ENCODE data around the gene AIG1. TPM values are rescaled to one million over a fixed set of nuclear protein-coding genes. Genes with fewer than 3 reads are reported as not detected.
"Not testable (repeated sequence)": the region's sequence is repeated elsewhere in the genome, so short reads cannot be mapped to it uniquely, and the experiment has no call there.

The AIG1 gene
- total RNA-seq, 2 donors from 2014 or later: 15.6 to 27.0 TPM

DNA sequence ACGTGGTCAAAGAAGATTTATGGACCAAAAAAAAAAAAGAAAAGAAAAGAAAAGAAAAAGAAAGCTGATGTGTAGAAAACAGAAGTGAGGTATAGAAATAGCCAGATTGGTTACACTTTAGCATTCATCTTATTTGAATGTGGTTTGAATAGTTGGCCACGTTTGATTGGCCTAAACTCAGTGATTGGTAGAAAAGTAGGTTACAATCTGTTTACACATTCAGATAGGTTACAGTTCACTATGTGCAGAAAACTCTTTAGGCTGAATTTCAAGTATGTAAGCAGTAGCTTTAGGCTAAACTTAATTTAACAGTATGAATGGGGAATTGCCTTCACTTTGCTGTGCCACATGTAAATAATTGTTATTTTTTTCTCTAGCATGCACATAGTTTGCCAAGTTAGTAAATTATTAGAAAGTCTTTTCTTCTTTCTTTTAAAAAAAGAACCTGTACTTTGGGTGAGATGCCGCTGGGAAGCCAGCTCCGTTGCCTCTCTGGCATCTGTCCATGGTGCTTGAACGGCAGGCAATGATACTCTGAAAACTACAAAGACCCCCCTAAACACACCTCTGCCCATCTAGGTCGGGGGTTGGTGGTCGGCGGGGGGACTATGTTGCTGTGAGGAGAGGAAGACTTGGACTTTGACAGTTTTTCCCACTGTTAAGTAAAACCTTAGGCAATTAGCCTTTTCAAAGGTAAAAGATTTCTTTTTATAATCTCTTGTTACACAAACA, 173.0 kb downstream of the AIG1 start:
- DNase-seq (no peak), ATAC-seq (no peak)
- intact Hi-C loops (cut with DNase I, micrococcal nuclease): no loop called here

DNA sequence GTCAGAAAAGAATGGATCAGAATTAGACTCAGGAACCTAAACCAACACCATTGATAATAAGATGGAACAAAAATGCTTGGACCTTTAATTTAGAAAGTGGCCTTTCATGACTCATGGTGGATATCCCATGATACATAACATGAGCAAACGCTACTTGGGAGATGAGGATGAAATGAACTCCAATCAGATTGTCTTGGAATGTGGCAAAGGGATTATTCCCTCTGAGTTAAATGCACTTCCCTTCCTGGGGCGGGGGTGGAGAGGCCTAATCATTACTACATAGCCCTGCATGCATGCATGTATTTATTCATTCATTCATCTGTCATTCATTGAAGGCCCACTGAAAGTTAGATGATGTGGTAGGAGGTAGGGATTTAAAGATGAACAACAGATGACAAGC, 174.0 kb downstream of the AIG1 start:
- intact Hi-C loops (cut with DNase I, micrococcal nuclease): no loop called here

DNA sequence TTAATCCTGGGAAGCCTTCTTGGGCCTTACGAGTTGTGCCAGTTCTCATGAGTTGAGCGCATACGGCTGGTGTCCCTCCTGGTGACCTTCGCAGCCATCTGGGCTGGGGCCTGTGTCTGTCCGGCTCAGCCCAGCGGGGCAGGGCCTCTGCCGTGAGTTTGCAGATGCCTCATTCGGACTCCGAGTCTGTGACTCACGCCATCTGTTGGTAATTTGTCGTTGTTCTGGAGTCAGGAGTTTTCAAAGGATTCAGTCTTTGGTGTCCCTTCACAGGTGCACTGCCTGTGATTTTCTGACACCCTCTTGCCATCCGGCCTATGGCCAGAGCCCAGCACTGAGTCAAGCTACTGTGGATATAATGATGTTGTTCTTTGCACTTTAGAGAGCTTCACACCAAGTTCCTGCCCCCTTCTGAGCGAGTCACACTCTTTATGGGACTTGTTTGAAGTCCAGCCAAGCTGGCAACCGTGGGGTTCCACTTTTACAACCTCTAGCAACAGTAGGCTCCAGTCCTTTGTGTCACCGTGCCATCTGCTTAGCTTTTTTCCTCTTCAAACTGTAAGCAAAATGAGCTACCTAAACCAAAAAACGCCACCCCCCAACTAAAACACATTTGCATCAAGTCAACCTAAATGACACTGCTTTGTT, 175.6 kb downstream of the AIG1 start:
- DNase-seq: no peak
- ATAC-seq: no peak
- intact Hi-C loops (cut with DNase I, micrococcal nuclease): no loop called here

More for the DNA sequence above, 174.0 kb downstream of the AIG1 start:
- ATAC-seq (no peak), DNase-seq (no peak)

DNA sequence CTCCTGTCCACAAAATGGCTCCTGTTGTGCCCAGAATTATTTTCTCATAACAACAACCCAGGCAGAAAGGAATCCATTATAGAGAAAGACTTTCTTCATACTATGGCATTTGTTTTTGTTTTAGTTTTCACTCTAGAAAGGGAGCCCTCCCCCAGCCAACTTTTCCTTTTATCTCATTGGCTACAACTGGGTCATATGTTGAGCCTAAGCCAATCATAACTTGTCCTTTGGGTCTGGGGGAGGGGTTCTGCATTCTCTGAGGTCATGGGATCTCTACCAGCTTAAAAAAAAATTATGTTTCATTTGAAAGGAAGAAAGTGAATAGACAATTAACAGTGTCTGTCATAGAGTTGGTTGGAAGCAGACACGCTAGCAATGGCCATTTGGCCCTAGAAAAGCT, 177.6 kb downstream of the AIG1 start:
- DNase-seq: no peak
- intact Hi-C loops (cut with DNase I, micrococcal nuclease): no loop called here
- ATAC-seq: no peak

DNA sequence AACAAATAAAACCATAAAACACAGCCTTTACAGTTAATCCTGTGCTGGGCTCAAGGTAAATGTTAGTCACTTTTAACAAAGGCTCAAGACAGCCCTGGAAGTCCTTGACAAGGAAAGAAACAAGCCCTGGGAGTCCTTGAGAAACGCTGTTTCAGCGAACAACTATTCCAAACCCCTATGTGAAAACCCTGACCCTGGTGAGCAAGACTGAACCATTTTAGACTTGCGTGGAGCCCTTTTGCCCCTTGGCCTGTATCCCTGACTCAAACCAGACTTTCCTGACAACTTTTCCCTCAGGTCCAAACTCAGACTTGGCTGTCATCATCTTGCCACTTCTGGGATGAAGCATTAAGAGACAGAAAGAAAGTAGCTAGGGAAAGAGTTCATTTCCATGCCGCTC, 180.4 kb downstream of the AIG1 start:
- DNase-seq (no peak), ATAC-seq (no peak)
- intact Hi-C loops (cut with DNase I, micrococcal nuclease): no loop called here

DNA sequence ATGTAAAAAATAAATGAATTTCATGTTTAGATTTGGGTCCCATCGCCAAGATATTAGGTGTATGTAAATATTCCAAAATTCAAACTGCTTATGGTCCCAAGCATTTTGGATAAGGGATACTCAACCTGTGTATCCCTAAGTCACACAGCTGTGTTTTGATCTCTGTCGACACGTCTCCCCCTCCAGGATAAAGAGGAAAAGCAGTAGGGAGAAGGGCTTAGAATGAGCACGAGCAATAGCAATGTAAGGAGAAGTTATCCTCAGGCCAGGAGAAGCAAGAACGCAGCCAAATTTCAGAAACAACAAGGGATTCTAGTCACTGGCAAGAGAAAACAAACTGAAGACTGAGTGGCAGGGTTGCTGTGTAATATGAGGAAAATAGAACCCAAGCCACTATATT, 181.2 kb downstream of the AIG1 start:
- DNase-seq: no peak
- no peak for ATAC-seq
- intact Hi-C loops (cut with DNase I, micrococcal nuclease): no loop called here

DNA sequence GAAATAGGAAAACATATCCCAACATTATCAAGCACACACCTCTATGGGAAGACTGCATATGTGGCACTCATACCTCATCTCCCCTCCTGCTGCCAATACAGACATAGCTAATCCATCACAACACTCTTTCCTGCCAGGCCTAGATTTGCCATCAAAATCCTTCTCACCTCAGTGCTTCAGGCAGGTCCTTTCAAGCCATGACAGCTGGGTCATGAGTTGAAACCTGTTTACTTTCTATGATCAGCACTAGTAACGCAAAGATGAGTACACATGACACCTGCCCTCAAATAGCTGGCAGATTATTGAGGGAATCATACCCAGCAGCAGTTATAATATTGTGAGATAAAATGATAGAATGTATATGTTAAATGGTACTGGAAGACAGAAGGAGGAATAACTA, 183.1 kb downstream of the AIG1 start:
- ATAC-seq (no peak), DNase-seq (no peak)
- intact Hi-C loops (cut with DNase I, micrococcal nuclease): no loop called here

DNA sequence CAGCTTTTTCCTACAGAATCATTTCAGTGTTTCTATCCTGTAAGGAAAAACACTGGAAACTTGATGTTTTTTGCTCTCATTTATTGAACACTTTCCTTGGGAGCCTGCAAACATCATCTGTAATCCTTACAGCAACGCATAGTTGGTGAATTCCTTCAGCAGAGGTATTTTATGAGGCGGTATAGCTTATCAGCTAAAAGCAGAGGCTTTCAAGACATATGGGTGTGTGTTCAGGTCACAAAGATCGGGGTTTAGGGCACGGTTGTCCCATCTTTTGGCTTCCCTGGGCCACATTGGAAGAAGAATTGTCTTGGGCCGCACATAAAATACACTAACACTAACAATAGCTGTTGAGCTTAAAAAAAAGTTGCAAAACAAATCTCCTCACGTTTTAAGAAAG, 185.0 kb downstream of the AIG1 start:
- no peak for ATAC-seq
- DNase-seq: no peak
- intact Hi-C loops (cut with DNase I, micrococcal nuclease): no loop called here

DNA sequence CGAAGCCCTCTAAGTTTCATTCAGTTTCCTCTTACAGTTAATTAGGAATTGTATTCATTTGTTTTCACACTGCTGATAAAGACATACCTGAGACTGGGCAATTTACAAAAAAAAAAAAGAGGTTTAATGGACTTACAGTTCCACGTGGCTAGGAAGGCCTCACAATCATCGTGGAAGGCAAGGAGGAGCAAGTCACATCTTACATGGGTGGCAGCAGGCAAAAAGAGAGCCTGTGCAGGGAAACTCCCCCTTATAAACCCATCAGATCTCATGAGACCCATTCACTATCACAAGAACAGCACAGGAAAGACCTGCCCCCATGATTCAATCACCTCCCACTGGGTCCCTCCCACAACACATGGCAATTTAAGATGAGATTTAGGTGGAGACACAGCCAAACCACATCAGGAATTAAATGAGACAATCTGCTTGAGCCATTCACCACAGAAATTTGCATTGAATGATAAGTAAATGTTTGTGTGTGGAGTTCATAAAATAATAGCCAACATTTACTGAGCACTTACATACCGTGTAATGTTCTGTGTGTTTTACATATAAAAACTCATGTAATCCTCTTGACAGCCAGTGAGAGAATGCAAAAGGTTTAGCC, 185.6 kb downstream of the AIG1 start:
- intact Hi-C loops (cut with DNase I, micrococcal nuclease); ATAC-seq; DNase-seq: not testable (repeated sequence)

DNA sequence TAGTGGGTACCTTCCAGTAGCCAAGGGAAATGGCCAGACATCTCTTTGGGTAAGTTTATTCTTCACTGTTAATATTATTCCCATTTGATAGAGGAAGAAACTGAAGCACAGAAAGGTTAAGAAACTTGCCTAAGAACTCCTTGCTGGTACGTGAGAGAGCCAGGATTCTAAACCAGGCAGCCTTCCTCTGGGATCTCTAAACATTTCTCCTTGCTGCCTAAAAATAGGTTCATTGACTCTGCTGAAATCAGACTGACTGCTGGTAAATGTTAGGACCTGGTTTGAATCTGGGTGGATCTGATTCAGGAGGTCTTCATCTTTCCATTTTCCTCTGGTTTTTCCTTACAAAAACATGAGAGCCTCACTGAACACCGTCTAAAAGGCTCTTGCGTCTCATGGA, 186.9 kb downstream of the AIG1 start:
- intact Hi-C loops (cut with DNase I, micrococcal nuclease): no loop called here
- no peak for ATAC-seq
- no peak for DNase-seq

DNA sequence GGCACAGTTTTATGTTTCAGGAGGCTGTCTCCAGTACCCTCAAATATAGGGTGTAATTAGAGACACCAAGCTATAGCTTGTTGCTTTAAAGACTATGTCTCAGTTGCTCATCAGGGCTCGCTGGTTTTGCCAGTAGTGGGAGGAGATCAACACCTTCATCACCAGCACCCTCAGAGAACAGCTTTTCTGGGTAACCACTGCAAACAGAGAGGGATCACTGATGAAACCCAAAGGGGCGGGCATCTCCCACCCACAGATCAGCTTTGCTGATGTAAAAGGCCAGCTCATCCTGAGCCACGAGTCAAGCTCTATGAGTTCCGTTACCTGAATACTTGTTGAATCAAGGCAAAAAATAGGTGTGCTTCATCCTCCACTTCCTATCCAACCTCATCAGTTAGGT, 187.7 kb downstream of the AIG1 start:
- intact Hi-C loops (cut with DNase I, micrococcal nuclease): no loop called here
- no peak for ATAC-seq
- DNase-seq: no peak

DNA sequence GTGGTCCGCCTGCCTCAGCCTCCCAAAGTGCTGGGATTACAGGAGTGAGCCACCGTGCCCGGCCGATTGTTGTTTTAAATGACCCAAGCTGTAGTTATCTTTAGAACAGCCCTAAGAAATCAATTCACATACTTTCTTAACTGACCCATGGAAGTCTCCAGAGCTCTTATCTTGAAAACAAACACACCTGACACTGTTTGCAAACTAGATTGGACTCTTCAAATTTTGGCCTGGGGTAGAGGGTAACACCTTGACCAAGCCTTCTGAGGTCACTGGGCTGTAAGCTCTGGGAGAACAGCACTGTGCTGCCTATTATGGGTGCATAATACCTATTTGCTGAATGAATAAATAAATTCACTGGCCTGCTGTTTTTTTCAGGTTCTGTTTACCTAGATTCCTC, 190.6 kb downstream of the AIG1 start:
- no peak for DNase-seq
- no peak for ATAC-seq
- intact Hi-C loops (cut with DNase I, micrococcal nuclease): no loop called here

DNA sequence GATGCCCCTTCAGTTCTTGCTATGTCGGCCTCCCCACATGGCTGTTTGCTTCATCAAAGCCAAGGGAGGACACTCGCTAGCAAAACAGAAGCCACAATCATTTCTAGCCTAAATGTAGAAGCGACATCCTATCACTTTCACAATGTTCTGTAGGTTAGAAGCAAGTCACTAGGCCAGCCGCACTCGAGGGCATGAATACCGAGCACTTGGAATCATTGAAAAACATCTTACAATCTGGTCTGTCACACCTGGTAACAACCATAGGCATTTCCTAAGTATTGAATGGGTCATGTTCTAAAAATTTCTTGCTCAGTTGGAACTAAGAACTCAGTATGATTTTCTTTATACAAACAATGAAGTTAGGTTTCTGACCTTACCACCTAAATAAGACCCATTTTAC, 192.3 kb downstream of the AIG1 start:
- no peak for DNase-seq
- no peak for ATAC-seq
- intact Hi-C loops (cut with DNase I, micrococcal nuclease): no loop called here

DNA sequence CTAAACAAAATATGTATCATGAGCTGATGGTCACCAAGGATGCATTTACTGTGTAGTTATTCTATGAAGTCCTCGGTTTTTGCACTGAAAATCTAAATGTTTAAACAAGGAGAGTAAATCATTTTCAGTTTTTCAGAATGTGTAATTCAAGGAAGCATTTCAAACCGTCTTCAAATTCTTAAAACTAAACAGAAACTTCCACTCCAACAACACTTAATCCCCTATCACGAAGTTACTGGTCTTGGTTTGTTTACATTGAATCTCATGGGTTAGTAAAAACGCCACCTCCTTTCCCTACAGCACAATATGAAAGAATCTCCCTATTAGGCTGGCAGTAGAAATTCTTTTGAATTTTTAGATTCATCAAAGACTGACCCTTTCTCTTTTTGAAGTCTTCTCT, 192.9 kb downstream of the AIG1 start:
- intact Hi-C loops (cut with DNase I, micrococcal nuclease): no loop called here
- ATAC-seq (no peak), DNase-seq (no peak)

DNA sequence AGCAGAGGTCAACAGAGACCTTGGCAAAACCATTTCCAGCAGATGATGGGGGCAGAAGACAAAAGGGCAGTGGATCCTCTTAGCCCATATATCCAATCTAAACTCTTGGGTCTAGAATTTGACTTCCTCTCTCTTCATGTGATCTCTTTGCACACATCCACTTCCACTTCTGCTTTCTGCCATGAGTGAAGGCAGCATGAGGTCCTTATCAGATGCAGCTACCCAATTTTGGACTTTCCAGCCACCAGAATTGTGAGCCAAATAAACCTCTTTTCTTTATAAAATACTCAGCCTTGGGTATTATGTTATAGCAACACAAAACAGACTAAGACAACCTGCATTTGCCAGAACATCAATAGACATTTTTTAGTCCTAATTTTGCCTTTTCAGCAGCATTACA, 198.3 kb downstream of the AIG1 start:
- no peak for DNase-seq
- ATAC-seq: no peak
- intact Hi-C loops (cut with DNase I, micrococcal nuclease): no loop called here

DNA sequence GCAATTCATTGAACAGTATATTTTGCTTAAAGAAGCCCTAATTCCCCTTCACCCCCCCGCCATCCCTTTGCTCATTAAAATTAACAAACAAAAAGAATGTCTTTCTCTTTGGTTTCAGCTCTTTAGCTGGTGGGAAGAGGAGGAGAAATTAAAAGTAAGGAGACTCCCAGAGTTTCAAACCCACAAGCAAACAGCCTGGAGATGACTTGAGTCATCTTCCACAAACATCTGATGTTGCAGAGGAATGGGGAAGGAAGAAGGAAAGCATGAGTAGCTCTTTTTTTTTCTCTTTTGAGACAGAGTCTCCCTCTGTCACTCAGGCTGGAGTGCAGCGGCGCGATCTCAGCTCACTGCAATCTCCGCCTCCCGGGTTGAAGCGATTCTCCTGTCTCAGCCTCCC, 200.2 kb downstream of the AIG1 start:
- intact Hi-C loops (cut with DNase I, micrococcal nuclease): no loop called here
- ATAC-seq (no peak), DNase-seq (no peak)

DNA sequence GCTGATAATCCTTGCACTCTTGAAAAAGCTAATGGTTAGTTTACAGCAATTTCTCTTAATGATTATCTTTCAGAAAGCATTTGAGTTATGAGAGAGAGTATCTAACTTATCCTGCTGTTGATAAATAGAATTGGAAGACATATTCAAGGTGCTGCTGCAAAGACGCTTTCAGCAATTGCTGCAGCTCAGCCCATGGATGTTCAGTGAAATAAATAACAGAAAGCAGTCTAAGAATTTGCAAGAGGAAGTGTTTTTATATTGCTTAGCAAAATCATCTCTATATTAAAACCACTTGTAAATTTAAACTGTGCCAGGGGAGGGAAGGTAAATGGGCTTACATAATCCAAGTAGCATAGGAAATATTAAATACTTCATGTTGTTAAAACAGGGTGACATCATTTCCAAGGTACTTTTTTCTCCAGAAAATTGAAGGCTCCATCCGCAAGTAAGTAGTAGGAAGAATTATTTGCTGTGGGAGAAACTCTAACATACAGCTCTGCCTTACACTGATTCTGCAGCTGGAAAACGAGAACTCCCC, 201.3 kb downstream of the AIG1 start:
- intact Hi-C loops (cut with DNase I, micrococcal nuclease): no loop called here
- DNase-seq: no peak
- ATAC-seq: no peak

DNA sequence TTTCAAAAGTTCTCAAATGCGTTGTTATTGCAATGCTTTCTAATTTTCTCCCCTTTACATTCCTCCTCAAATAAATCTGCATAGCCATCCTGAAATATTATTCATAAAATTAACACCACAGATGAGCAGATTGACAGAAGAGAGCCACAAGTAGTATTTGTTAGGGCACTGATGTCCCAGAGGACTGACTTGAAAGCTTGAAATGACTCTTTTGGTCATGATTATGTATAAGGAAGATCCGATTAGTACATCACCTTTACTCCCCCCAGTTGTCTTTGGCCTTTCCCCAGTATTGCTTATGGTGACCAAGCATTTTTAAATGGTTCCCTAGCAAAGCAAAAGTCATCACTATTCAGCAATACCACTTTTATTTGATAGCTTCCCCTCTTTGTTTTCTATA, 202.2 kb downstream of the AIG1 start:
- DNase-seq: no peak
- intact Hi-C loops (cut with DNase I, micrococcal nuclease): no loop called here
- no peak for ATAC-seq

DNA sequence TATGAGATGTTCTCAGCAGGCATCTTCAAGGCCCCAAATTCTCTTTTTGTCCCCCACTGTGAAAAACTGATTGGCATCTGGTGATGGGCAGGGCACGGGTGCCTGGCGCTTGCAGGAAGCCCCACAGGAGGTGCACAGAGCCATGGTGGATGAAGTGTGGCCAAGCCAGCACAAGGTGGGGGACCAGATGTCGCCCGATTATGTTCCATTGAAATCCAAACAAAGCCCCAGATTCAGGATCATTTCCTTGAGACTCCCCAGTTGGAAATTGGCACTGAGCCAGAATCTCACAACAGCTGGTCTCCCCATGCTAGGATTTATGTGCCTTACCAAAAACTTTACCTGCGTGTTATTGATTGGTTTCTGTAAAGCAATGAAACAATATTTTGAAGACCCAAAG, 203.7 kb downstream of the AIG1 start:
- intact Hi-C loops (cut with DNase I, micrococcal nuclease): no loop called here
- DNase-seq: no peak
- ATAC-seq: no peak

DNA sequence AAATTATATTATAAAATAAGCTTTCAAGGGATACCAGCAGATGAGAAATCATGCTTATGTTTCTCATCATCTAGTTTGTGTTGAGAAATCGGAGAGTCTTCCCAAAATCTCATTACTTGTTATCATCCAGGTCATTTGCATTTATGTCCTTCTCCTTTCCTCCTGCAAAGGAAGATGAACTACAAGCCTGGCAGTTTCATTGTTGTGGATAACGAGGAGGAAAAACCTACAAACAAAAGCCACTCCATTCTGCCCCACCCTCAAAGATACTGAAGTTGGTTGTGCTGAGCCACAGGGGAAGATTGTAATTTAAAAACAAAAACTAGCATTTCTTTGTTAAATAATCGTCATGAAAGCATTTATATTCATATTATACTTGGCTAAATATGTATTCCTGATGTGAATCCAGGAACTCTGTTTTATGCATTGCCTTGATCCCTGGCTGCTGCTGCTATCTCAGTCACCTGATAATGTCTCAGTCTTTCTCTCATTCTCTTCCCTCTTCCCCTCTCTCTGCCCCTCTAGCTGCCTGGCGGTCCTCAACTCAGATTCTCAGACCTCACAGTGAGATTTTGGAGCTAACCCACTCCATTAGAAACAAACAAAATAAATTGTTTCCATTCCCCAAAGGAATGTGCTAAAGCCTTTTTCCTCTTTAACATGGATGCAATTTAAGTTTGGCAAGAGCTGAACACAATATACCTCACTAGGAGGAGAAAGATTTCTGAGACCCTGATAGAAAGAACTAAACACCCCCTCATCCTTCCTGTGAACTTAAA, 204.5 kb downstream of the AIG1 start:
- DNase-seq: no peak
- intact Hi-C loops (cut with DNase I, micrococcal nuclease): no loop called here

More for the DNA sequence above, 204.5 kb downstream of the AIG1 start:
- no peak for ATAC-seq
